H1 (cell line): ENCODE measurements around the gene RABEP2. TPM values are rescaled to one million over a fixed set of nuclear protein-coding genes. Genes with fewer than 3 reads are reported as not detected.
A peak's percentile ranks its signal among the peaks of the same experiment; 100 is the strongest.

Source experiments
- CTCF ChIA-PET: fragments of 300-600 bp; sonication (Branson Sonifier 250); formaldehyde crosslinking; loops from one replicate; lab custom pipeline; 2021; ENCODE audit not compliant: partially characterized antibody; lab: Charles Lee
- POLR2A ChIA-PET: fragments of 300-600 bp; sonication (Branson Sonifier 250); formaldehyde crosslinking; loops from one replicate; lab custom pipeline; 2021; ENCODE audit warnings: inconsistent platforms; ENCODE audit not compliant: partially characterized antibody; lab: Charles Lee
- DNase-seq, 2 experiments: peaks; one replicate each; pipeline versions ENCODE4 v3.0.0 to v3.0.0-alpha.2; 2010 to 2022; ENCODE audit warnings: low spot score in 2 of 2, low read depth in 1 of 2, mixed read lengths in 1 of 2
- FAIRE-seq: peaks from 2 replicates; lab custom pipeline; 2011; peaks lifted over from hg19 to GRCh38; lab: Jason Lieb, UNC
- H2AFZ ChIP-seq: 2 replicates; pipeline ENCODE4 v1.8.1; 2012; ENCODE audit warnings: low read length, inconsistent platforms
- H2AK5ac ChIP-seq: 2 replicates; pipeline ENCODE4 v1.6.1; 2013; ENCODE audit warnings: low read depth, low read length
- H2BK120ac ChIP-seq: replicated peaks from 2 replicates; pipeline ENCODE3; 2013; ENCODE audit warnings: low read depth, low read length, inconsistent platforms
- H2BK12ac ChIP-seq: 2 replicates; pipeline ENCODE4 v1.6.1; 2013; ENCODE audit warnings: low read depth, low read length
- H2BK15ac ChIP-seq: 2 replicates; pipeline ENCODE4 v1.6.1; 2013; ENCODE audit warnings: low read length
- H2BK20ac ChIP-seq: 2 replicates; pipeline ENCODE4 v1.6.1; 2013; ENCODE audit warnings: low read length
- H2BK5ac ChIP-seq: 2 replicates; pipeline ENCODE4 v1.6.1; 2013; ENCODE audit warnings: low read depth, low read length
- H3K14ac ChIP-seq: 2 replicates; pipeline ENCODE4 v1.6.1; 2013; ENCODE audit warnings: inconsistent platforms; ENCODE audit not compliant: insufficient read length
- H3K18ac ChIP-seq: 2 replicates; pipeline ENCODE4 v1.6.1; 2013; ENCODE audit warnings: low read length; ENCODE audit errors: extremely low read depth
- H3K23ac ChIP-seq: 2 replicates; pipeline ENCODE4 v1.6.1; 2013; ENCODE audit warnings: inconsistent platforms; ENCODE audit not compliant: insufficient read length
- H3K23me2 ChIP-seq: 2 replicates; pipeline ENCODE4 v1.6.1; 2013; ENCODE audit warnings: low read depth, low read length
- H3K27ac ChIP-seq: 2 replicates; pipeline ENCODE4 v1.6.1; 2011; ENCODE audit warnings: low read depth, low read length, inconsistent platforms
- H3K27me3 ChIP-seq, 4 experiments: replicated peaks in 1 of 4; 1 replicate in 1 of 4; 2 replicates in 3 of 4; pipeline versions ENCODE4 v1.6.1 to v1.8.1; 2011 to 2013; ENCODE audit warnings: low read length in 3 of 4, mild to moderate bottlenecking in 3 of 4, inconsistent platforms in 2 of 4, mixed read lengths in 2 of 4, moderate library complexity in 1 of 4; ENCODE audit not compliant: control insufficient read depth in 3 of 4, insufficient read depth in 3 of 4; ENCODE audit errors: extremely low read depth in 1 of 4
- H3K36me3 ChIP-seq, 4 experiments: 2 replicates each; pipeline versions ENCODE4 v1.6.1 to v1.8.1; 2011 to 2013; ENCODE audit warnings: mild to moderate bottlenecking in 4 of 4, low read length in 3 of 4, moderate library complexity in 2 of 4, control low read depth in 1 of 4, inconsistent platforms in 1 of 4; ENCODE audit not compliant: insufficient read depth in 4 of 4, control insufficient read depth in 2 of 4
- H3K4ac ChIP-seq: replicated peaks from 2 replicates; pipeline ENCODE3; 2013; ENCODE audit warnings: low read length, low read depth, mixed read lengths, inconsistent platforms; ENCODE audit not compliant: insufficient read length
- H3K4me1 ChIP-seq, 4 experiments: replicated peaks in 1 of 4; 1 replicate in 1 of 4; 2 replicates in 3 of 4; pipeline versions ENCODE4 v1.6.1 to v1.8.1; 2011 to 2013; ENCODE audit warnings: low read length in 3 of 4, inconsistent platforms in 2 of 4, mixed read lengths in 1 of 4; ENCODE audit not compliant: insufficient read depth in 4 of 4, control insufficient read depth in 3 of 4
- H3K4me2 ChIP-seq, 2 experiments: 2 replicates each; pipeline versions ENCODE4 v1.6.1 to v1.8.1; 2011 to 2013; ENCODE audit warnings: low read depth in 2 of 2, low read length in 2 of 2, control low read depth in 1 of 2, inconsistent platforms in 1 of 2, mild to moderate bottlenecking in 1 of 2; ENCODE audit not compliant: insufficient read depth in 1 of 2
- H3K4me3 ChIP-seq, 4 experiments: fragments of 200-600, 300-600 bp in 1 of 4; sonication (generic), shearing (Covaris generic), sonication (Bioruptor Twin) in 1 of 4; 2 replicates each; pipeline versions ENCODE4 v1.5.1 to v1.8.1; 2011 to 2016; ENCODE audit warnings: low read length in 4 of 4, low read depth in 3 of 4, control low read depth in 2 of 4, inconsistent platforms in 2 of 4, mild to moderate bottlenecking in 2 of 4, mixed read lengths in 1 of 4, moderate library complexity in 1 of 4; ENCODE audit not compliant: insufficient read depth in 2 of 4; ENCODE audit errors: extremely low read depth in 1 of 4
- H3K56ac ChIP-seq: replicated peaks from 2 replicates; pipeline ENCODE3; 2013; ENCODE audit warnings: low read depth, mild to moderate bottlenecking, mixed read lengths, low read length, inconsistent platforms; ENCODE audit not compliant: insufficient read length
- H3K79me1 ChIP-seq: 2 replicates; pipeline ENCODE4 v1.6.1; 2013; ENCODE audit warnings: low read depth, low read length, control low read depth
- H3K79me2 ChIP-seq, 2 experiments: 2 replicates each; pipeline versions ENCODE4 v1.6.1 to v1.8.1; 2012 to 2013; ENCODE audit warnings: low read length in 2 of 2, mild to moderate bottlenecking in 2 of 2, inconsistent platforms in 1 of 2; ENCODE audit not compliant: insufficient read depth in 2 of 2, control insufficient read depth in 1 of 2
- H3K9ac ChIP-seq, 4 experiments: replicated peaks in 1 of 4; 1 replicate in 1 of 4; 2 replicates in 3 of 4; pipeline versions ENCODE4 v1.6.1 to v1.8.1; 2011 to 2013; ENCODE audit warnings: low read depth in 3 of 4, low read length in 3 of 4, control low read depth in 2 of 4, mild to moderate bottlenecking in 2 of 4, moderate library complexity in 2 of 4, inconsistent platforms in 1 of 4; ENCODE audit errors: extremely low read depth in 1 of 4
- H3K9me3 ChIP-seq, 2 experiments: 2 replicates each; pipeline versions ENCODE4 v1.6.1 to v1.8.1; 2012 to 2013; ENCODE audit warnings: mild to moderate bottlenecking in 2 of 2, moderate library complexity in 2 of 2, control low read depth in 1 of 2, inconsistent platforms in 1 of 2, low read depth in 1 of 2, low read length in 1 of 2, mixed read lengths in 1 of 2; ENCODE audit not compliant: insufficient read depth in 2 of 2
- H4K20me1 ChIP-seq, 2 experiments: replicated peaks in 1 of 2; 2 replicates each; pipeline versions ENCODE3 to v1.8.1; 2011 to 2013; ENCODE audit warnings: inconsistent platforms in 2 of 2, low read length in 2 of 2, mild to moderate bottlenecking in 1 of 2; ENCODE audit not compliant: insufficient read depth in 2 of 2, control insufficient read depth in 1 of 2
- H4K5ac ChIP-seq: 2 replicates; pipeline ENCODE4 v1.6.1; 2013; ENCODE audit warnings: low read length, low read depth, mixed read lengths, inconsistent platforms; ENCODE audit not compliant: insufficient read length
- H4K8ac ChIP-seq: 2 replicates; pipeline ENCODE4 v1.8.0; 2013; ENCODE audit warnings: mild to moderate bottlenecking, moderate library complexity, low read length, inconsistent platforms; ENCODE audit not compliant: insufficient read depth; ENCODE audit errors: extremely low read depth
- H4K91ac ChIP-seq: replicated peaks from 2 replicates; pipeline ENCODE3; 2013; ENCODE audit warnings: low read length, mixed read lengths, inconsistent platforms; ENCODE audit not compliant: insufficient read length
- ATF3 ChIP-seq: IDR thresholded peaks from 2 replicates; pipeline ENCODE4 v1.6.1; 2011; ENCODE audit warnings: low read depth, mild to moderate bottlenecking, low read length; ENCODE audit not compliant: insufficient read depth
- CTBP2 ChIP-seq: IDR thresholded peaks from 2 replicates; pipeline ENCODE4 v1.7.0; 2011; ENCODE audit warnings: borderline replicate concordance, mild to moderate bottlenecking, moderate library complexity, mixed read lengths, low read length; ENCODE audit not compliant: insufficient read depth, insufficient read length
- E2F6 ChIP-seq: IDR thresholded peaks from 2 replicates; pipeline ENCODE4 v1.6.1; 2012; ENCODE audit warnings: inconsistent platforms
- GABPA ChIP-seq: IDR thresholded peaks from 2 replicates; pipeline ENCODE4 v1.6.1; 2011; ENCODE audit warnings: mild to moderate bottlenecking, low read length, moderate library complexity, borderline replicate concordance; ENCODE audit not compliant: insufficient read depth
- KDM4A ChIP-seq: IDR thresholded peaks from one replicate; pipeline ENCODE4 v1.7.1; 2012; ENCODE audit warnings: low read depth, mild to moderate bottlenecking, moderate library complexity, low read length, inconsistent platforms; ENCODE audit not compliant: severe bottlenecking
- KDM5A ChIP-seq: fragments of 200-600 bp; IDR thresholded peaks from 2 replicates; pipeline ENCODE4 v1.7.1; 2012; ENCODE audit warnings: mild to moderate bottlenecking, low read length, inconsistent platforms, mixed read lengths
- RBBP5 ChIP-seq: IDR thresholded peaks from 2 replicates; pipeline ENCODE4 v1.7.1; 2012; ENCODE audit warnings: low read depth, mild to moderate bottlenecking, inconsistent platforms, low read length, moderate library complexity, borderline replicate concordance
- SP2 ChIP-seq: IDR thresholded peaks from 2 replicates; pipeline ENCODE4 v1.6.1; 2012; ENCODE audit warnings: mild to moderate bottlenecking, low read length, inconsistent platforms
- TAF1 ChIP-seq: IDR thresholded peaks from 2 replicates; pipeline ENCODE4 v1.6.1; 2011; ENCODE audit warnings: mild to moderate bottlenecking, low read depth, low read length
- WGBS, 2 experiments: shearing (Covaris generic) in 1 of 2; methylation state at CpG; one replicate each; pipeline versions ENCODE4 v1.1.6 to v1.1.7; 2013 to 2015; ENCODE audit warnings: low lambda C conversion rate in 2 of 2, mixed read lengths in 2 of 2, inconsistent platforms in 1 of 2, low coverage in 1 of 2, missing lambda C conversion rate in 1 of 2; ENCODE audit not compliant: insufficient replicate concordance in 2 of 2, insufficient coverage in 1 of 2, insufficient read length in 1 of 2; ENCODE audit errors: extremely low coverage in 1 of 2, missing lambda C conversion rate in 1 of 2; 5-methylcytosine and 5-hydroxymethylcytosine counted together
- polyA plus RNA-seq, 7 experiments: library from polyadenylated mRNA; depleted of rRNA in 3 of 7; stranded (reverse) in 5 of 7; unstranded in 2 of 7; fragments of >200 nt in 5 of 7; fragments of 200-250 nt in 2 of 7; gene quantifications; 1 replicate in 5 of 7; 2 replicates in 1 of 7; 4 replicates in 1 of 7; pipeline versions ENCODE4 v1.2.1 to v1.2.3, GENCODE V29; 2011 to 2013; ENCODE audit warnings: missing spikeins in 2 of 7, mixed read lengths in 2 of 7
- total RNA-seq: library from RNA; stranded (reverse); fragmentation: NEBNext Ultra II Directional; extraction: Animal tissue kit (Norgen Biotek cat#: 25700); gene quantifications from 2 replicates; pipeline ENCODE4 v1.2.1, GENCODE V29; 2021

Gene RABEP2
- total and polyA plus RNA-seq, 2 of the 8 experiments (the other 6 are each of a cell fraction or from before 2014, with no cell fraction given), result 10.4 to 14.9 TPM

GRCh38 chr16:28863929-28864793, 60.9 kb downstream of the RABEP2 start:
- DNase-seq, result no peak
- no peak overlapping the region for H3K23ac ChIP-seq
- CTCF ChIA-PET, result interaction anchor here (1.0 to 5.3 kb wide), 8 partner anchors 8 to 117 kb away, joined by 3 to 42 read pairs (median 9); partner anchors contain the start of gene TUFM
- peaks cover 0 to 8% (median 3%) of the 10 kb centered on the region in 4 experiments; a peak in 6 of 7 replicates for H3K4me1 ChIP-seq
- POLR2A ChIA-PET, result interaction anchor here (0.8 to 7.5 kb wide), 27 partner anchors 10 to 113 kb away, joined by 3 to 159 read pairs (median 6); partner anchors contain the start of genes ATP2A1, ATXN2L, NFATC2IP and SPNS1
- H4K5ac ChIP-seq, result no peak overlapping the region
- H3K79me2 ChIP-seq, result peaks cover 3 to 19% of the 10 kb centered on the region in 2 experiments; a peak in 3 of 4 replicates
- no peak overlapping the region for H2AFZ ChIP-seq
- H4K8ac ChIP-seq, result no peak overlapping the region
- H2BK5ac ChIP-seq, result peak overlapping the region; percentile 81
- no peak overlapping the region for H2BK20ac ChIP-seq
- H4K91ac ChIP-seq, result peak overlapping the region; percentile 55
- H3K4ac ChIP-seq, result no peak overlapping the region
- 14% methylated on average over 23 of the region's 42 CpGs; no CpG with 5 or more reads in 1 of the 2 experiments for WGBS, 2 experiments
- H3K4me2 ChIP-seq, result peak overlapping the region; percentile 96 to 97
- no peak overlapping the region for H2BK120ac ChIP-seq
- H3K23me2 ChIP-seq, result peaks cover 10% of the 10 kb centered on the region
- peaks cover 6 to 20% (median 16%) of the 10 kb centered on the region in 4 experiments; a peak in 6 of 8 replicates for H3K36me3 ChIP-seq
- no peaks in the 10 kb centered on the region for H3K9me3 ChIP-seq
- no peaks in the 10 kb centered on the region for H3K27me3 ChIP-seq
- no peak overlapping the region for H2BK12ac ChIP-seq
- H2BK15ac ChIP-seq, result 0 out of 2 replicates have a peak overlapping the region, but pooled peaks have one; percentile 81
- H3K79me1 ChIP-seq, result peaks cover 18% of the 10 kb centered on the region
- H3K9ac ChIP-seq, result peak overlapping the region; percentile 76 to 90 (median 79)
- 0 out of 2 replicates have a peak overlapping the region, but pooled peaks have one; percentile 39 for H2AK5ac ChIP-seq
- no peak overlapping the region for H3K56ac ChIP-seq
- H3K18ac ChIP-seq, result no peak overlapping the region
- no peak for FAIRE-seq
- H3K27ac ChIP-seq, result no peak overlapping the region
- no peak overlapping the region for H3K14ac ChIP-seq
- H3K4me3 ChIP-seq, result peak overlapping the region; percentile 86 to 100 (median 93)
- H4K20me1 ChIP-seq, result peaks cover 2 to 10% of the 10 kb centered on the region in 2 experiments
- TF ChIP-seq ATF3, result no peak
- peak; percentile 94 for TF ChIP-seq E2F6
- no peak for TF ChIP-seq CTBP2
- TF ChIP-seq GABPA, result peak; percentile 87; the same call in 1 of the 2 replicates
- no peak for TF ChIP-seq SP2
- TF ChIP-seq KDM4A, result peak; percentile 16
- no peak for TF ChIP-seq RBBP5
- no peak for TF ChIP-seq TAF1
- TF ChIP-seq KDM5A, result peak; percentile 57; the same call in 1 of the 2 replicates
